Activated CD4-positive, alpha-beta T cell treated with anti-CD3 and anti-CD28 coated beads, Interleukin-2, Interleukin-4, amounts not matched to agents 100 ng/mL and 50 ng/mL, durations not matched to agents 16 hours and 8 hours (primary cell): ENCODE results near the gene CLCF1.

ENCODE experiments used
- DNase-seq: peaks from one replicate; pipeline ENCODE4 v3.0.0-alpha.2; 2020; ENCODE audit warnings: low spot score

Gene CLCF1

GRCh38 chr11:67395555-67396258, 22.3 kb upstream of the CLCF1 start:
- DNase-seq: no peak

DNA sequence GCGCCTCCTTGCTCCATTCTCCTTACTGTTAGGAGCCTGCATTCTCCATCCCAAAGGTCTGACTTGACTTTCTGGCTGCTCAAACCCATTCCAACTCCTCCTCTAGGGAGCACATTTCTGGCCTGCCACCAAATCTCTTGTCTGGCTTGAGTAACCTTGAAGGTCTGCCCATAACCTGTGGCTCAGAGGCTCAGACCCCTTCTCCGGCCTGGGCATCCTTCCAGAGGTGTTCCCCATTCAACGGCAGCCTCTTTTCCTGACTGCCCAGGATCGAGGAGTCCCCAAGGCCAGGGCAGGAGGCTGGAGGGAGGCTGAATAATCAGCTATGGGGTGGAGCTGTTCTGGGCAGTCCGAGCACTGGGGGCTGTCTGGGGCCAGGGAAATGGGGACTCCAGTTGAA, 20.6 kb upstream of the CLCF1 start:
- DNase-seq: no peak

- no peak for DNase-seq
These were observed 20.0 kb upstream of the CLCF1 start for GRCh38 chr11:67393437-67393836.

DNA sequence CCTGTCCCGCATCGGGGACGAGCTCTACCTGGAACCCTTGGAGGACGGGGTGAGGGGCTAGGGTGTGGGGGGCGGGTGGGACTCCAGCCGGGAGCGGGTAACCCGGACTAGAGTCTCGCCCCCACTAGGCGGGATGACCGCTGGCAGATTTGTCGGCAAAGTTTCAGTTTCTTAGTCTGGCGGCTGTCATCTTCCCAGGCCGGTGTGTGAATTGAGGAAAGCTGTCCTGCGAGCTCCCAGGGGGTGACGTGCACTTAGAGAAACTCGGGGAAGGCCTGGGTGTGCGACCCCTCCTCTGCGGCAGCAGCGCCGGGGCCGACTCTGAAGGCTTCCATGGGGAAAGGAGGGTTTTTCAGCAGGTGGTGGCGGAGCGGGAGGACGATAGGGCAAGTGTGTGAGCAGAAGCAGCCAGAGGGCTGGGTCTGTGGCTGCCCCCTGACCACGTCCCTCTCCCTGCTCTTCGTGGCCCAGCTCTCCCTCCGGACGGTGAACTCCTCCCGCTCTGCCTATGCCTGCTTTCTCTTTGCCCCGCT, 18.9 kb upstream of the CLCF1 start:
- DNase-seq: no peak

- DNase-seq: peak; percentile 94
These were observed 18.1 kb upstream of the CLCF1 start, which contains the start of gene RAD9A for GRCh38 chr11:67391304-67392182. Gene RAD9A (plus strand): TSS chr11:67391986. CDS start chr11:67392045, 59 bp downstream.

- no peak for DNase-seq
These were observed 17.5 kb upstream of the CLCF1 start for GRCh38 chr11:67390947-67391303.

GRCh38 chr11:67389477-67389876, 16.1 kb upstream of the CLCF1 start:
- DNase-seq: no peak

- no peak for DNase-seq
These were observed 14.1 kb upstream of the CLCF1 start for GRCh38 chr11:67387518-67387917.

- DNase-seq: no peak
These were observed 13.7 kb upstream of the CLCF1 start for GRCh38 chr11:67387069-67387468.

DNA sequence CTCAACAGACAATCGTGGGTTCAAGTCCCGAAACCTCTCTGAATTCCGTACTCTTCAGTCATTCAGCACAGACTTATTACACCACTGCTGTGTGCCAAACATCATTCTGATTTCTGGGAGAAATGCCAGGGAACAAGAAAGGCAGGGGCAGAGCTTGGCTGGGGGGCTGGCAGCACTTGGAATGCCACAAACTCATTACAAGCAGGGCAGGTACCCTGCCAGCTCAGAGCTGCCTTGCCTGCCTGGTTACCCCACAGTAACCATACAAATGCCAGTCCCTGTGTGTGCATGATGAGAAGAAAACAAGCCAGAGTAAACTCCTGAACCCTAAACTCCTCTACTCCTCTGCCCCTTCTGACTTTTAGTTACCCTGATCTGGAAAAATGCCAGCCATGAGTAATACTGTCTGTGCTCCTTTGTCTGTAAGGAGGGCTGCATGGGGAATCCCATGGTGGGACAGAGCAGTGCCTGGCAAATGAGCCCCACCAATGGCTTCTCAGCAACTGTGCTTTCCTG, 11.5 kb upstream of the CLCF1 start:
- DNase-seq: no peak

DNA sequence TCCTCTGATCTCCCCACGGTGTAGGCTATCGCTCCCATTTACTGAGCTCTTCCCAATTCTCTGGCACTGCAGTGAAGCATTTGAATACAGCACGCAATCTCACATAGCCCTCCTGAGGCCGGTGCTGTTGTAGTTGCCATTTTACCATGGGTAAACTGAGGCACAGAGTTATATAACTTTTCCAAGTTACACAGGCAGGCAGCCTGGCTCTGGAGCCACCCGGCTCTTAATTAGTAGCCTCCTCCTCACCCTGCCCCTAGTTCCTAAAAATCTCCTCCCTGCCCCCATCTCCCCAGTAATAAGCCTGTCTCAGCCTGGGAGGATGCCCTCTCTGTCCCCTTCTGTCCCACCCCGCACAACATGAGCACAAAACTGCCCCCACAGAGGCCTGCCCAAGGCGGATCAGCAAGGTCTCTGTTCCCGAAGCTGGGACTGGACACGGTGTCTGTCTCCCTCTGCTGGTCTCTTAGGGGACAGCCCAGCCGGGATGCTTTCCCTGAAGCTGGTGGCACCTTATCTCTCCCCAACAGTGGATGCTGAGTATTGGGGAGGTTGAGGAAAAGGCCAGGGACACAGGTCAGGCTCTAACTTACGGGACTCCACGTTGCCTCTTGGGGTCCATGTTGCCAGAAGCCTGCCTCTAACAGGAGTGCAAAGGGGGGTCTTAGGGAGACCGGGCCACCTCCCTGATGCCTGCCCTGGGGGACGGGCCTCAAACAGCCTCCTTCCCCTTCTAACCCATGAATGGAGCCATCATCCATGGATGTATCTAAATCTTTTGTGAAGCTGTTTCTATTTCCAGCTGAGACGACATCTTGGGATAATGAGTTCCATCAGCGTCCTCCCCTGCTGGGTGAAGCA, 9.1 kb upstream of the CLCF1 start:
- DNase-seq: peak; percentile 85

DNA sequence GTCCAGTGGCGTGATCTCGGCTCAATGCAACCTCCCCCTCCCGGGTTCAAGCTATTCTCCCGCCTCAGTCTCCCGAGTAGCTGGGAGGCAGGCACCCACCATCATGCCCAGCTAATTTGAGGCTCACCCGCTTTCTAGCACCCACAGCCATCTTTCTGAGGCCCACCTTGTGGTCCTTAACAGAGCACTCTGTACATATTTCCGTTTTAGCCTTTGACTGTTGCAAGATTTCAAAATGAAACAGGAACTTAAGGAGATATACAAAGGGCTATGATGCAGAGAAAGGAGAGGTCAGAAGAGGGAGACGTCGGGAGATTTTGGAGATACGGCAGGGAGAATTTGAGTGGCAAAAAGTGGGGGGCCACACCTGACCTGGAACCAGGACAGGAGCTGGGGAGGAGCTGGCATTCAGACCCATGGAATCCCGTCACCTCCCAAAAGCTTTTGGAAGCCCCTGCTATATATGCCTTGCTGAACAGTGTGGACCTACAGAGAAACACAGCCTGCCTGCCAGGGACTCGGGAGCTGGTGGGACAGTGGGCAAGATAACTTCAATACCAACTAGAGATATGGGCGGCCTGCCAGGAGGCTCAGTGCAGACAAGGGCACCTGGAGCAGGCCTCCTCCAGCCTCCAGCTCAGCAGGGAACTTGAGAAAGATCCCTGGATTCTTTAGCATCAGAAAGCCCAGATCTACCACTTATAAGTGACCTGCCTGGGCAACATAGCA, 8.0 kb upstream of the CLCF1 start:
- DNase-seq: no peak

GRCh38 chr11:67379061-67380058, 6.0 kb upstream of the CLCF1 start:
- DNase-seq: no peak

GRCh38 chr11:67378544-67378943, 5.1 kb upstream of the CLCF1 start:
- DNase-seq: no peak

DNA sequence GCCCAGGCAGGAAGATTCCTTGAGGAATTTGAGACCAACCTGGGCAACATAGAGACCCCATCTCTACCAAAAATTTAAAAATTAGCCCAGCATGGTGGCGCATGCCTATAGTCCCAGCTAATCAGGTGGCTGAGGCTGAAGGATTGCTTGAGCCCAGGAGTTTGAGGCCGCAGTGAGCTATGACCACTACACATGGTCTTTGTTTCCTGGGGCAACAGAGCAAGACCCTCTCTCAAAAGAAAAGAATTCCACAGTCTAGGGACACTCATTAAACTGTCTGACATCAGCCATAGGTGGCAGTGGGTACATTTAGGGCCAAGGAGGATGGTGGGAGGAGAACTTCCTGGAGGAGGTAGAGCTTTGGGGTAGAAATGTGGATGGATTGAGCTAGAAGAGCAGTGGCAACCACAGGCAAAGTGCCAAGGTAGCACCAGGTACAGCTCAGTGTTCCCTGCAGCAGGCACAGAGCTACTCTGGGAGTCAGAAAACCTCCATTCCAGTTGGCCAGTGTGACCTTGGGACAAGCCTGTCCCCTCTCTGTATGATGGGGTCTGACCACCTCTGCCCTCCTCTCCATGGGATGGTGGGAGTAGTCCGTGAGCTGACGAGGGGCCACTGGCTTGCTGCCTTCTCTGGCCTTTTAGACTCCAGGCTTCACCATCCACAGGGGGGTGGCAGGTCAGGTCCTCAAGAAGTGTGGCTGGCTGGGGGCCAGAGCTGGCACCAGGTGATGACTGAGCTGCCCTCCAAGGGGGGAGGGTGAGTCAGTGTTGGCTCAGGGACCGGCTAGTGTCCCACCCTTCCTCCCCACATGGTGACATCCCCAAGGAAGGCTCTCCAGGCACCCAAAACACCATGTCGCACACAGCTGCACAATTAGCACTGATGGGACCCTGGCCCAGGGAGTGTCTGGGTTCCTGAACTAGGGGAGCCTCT, 3.7 kb upstream of the CLCF1 start:
- no peak for DNase-seq

GRCh38 chr11:67376063-67376820, 2.8 kb upstream of the CLCF1 start:
- DNase-seq: no peak

DNA sequence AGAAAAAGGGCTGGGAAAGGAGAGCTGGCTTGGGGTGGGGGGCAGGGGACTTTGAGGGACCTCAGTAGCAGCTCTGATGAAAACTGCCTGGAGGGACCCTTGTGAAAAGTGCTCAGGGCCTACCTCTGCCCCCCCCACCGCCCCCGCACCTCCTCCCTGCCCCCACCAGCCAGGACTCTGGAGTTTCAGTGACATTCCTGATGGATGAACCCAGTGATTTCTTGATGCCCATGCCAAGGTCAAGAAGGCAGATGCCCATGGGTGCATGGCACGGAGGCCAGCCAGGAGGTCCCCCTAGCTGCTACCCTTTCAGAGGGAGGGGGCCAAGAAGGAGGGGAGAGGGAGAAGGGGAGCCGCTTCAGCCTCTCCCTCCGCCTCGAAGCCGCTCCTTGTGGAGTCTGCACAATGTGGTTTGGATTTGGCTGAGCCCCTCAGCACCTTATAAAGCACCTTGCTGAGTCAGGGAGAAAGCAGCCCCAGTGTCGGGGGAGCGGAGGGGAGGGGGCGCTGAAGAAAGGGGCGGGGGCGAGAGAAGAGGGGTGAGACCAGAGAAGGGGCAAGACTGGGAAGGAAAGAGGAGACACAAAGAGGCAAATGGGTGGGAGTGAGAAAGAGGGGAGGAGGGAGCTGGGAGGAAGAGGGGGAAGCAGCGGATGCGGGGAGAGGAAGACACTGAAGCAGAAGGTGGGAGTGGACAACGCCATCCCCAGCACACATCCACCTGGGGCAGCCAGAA, 2.1 kb upstream of the CLCF1 start:
- no peak for DNase-seq
